Stimulated activated CD4-positive, alpha-beta T cell treated with anti-CD3 and anti-CD28 coated beads, Interleukin-2, amount 100 ng/mL, for 48 hours (primary cell): ENCODE results near the gene CREBZF.
"Not testable (repeated sequence)": the region's sequence is repeated elsewhere in the genome, so short reads cannot be mapped to it uniquely, and the experiment has no call there.

Experiments
- DNase-seq, 2 donors: peaks; one replicate each; pipeline ENCODE4 v3.0.0-alpha.2; 2020

Gene CREBZF

GRCh38 chr11:85670949-85671663, 6.2 kb upstream of the CREBZF start:
- not testable (repeated sequence) for DNase-seq

DNA sequence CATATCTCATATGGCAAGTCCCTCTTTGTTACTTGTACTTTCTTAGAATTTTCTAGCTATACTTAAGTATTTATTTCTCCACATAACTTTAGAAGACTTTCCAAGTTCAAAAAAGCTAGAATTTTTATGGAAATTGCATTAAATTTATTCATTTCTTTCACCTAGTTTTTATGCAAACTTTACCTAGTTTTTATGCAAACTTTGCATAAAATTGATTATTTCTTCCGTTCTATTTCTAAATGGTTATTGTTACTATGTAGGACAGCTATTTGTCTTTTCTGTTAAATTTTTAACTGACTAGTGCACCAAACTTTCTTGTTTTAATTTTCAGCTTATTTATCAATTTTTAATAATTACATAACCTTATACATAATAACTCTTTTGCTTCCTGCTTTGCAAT, 3.2 kb upstream of the CREBZF start:
- DNase-seq = no peak

GRCh38 chr11:85666687-85667086, 1.8 kb upstream of the CREBZF start:
- no peak for DNase-seq

DNA sequence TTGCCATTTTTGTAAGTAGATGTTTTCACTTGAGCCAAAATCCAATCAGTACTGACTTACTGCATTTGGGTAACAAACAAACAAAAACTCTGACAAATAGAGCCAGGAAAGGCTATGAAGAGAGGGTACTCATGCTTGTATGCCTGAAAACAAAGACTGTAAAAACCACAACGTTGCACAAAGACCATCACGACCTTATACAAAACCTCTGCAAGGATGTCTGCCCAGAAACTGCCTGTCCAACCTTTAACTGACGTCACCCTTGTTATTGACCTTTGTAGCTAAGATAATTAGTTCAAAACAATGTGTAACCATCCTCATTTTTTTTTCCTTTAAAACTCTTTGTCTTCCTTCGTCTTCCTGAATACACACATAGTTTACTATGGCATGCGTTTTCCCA, 804 bp upstream of the CREBZF start:
- DNase-seq = no peak

- peak; percentile 80 to 81 for DNase-seq
Observed at GRCh38 chr11:85663753-85664614, 945 bp downstream of the CREBZF start.

- DNase-seq = no peak
Observed at GRCh38 chr11:85663080-85663752, 1.7 kb downstream of the CREBZF start.

DNA sequence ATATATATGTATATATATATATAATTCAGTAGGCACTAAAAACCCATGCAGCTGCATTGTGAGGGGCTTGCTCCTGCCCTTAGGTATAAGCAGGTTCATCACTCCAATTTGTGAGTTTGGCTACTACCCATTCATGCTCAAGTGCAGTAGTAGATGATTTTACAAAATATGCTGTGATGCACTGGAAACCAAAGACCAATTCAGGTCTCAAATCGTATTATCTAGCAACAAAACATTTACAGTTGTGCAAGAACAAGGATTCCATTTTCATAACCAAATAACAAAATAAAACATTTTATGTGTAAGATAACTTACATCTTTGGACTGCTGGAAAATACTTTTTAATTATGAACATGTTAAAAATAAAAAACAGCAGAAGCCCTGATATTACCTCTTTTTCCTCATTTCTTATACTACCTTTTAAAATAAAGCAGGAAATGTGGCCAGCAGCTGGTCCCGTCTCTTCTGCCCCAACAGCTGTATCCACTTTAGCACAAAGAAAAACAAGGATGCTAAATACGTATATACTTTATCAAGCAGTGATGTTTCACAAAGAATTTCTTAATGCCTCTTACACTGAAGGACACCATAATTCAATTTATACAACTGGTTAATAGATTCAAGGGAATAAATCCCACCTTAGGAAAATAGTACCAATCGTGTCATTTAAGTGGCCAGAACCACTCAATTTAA, 2.8 kb downstream of the CREBZF start:
- DNase-seq = no peak

DNA sequence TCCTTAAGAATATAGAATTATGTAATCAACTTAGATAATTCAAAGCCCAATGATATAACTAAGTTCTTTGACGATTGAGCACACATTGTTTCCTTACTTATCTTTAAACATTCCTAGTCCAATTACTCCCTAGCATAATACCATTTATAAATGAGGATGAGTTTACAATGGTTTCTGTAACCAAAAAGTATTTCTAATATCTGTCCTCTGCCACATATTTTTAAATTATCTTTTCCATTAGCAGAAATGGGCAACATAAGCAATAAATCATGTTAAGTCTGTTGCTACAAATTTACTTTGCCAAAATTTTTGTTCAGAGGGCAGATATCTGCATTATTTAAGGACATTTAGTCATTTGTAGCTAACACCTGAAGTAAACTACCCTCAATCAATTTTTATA, 6.7 kb downstream of the CREBZF start:
- no peak for DNase-seq

DNA sequence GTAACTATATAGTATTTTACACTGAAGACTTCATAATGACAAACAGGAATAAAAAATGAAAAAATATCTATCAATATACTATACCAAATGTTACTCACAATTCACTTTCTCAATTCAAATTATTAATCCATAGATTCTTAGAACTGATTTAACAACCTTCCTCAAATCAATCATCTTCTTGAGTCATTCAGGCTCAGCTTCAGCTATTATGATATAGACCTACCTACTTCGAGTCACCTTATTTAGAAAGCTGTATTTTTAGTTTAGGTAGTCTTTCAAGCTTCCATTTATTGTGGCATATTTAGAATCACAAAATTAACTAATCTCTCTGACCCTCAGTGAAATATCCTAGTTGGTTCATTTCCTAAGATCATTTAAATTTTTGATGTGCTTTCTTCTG, 8.2 kb downstream of the CREBZF start:
- no peak for DNase-seq

GRCh38 chr11:85654343-85654742, 10.6 kb downstream of the CREBZF start:
- DNase-seq = not testable (repeated sequence)

- no peak for DNase-seq
Observed at GRCh38 chr11:85652786-85653447, 12.0 kb downstream of the CREBZF start.

DNA sequence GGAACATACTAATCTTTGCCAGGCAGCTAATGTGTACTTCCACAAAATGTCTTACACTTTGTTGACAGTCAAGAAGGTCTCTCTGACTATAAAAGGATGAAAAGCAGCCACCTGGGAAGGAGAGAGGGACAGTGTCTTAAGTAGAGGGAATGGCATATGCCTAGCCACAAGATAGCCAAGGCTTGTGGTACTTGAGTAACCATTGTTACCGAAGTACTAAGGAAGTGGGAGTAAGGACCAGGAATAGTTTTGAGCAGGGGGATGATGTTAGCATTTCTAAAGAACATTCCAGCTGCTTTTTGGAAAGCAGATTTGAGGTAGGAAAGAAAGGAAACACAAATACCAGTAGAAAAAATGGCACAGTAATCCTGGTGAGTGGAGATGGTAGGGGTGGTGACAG, 13.8 kb downstream of the CREBZF start:
- no peak for DNase-seq

DNA sequence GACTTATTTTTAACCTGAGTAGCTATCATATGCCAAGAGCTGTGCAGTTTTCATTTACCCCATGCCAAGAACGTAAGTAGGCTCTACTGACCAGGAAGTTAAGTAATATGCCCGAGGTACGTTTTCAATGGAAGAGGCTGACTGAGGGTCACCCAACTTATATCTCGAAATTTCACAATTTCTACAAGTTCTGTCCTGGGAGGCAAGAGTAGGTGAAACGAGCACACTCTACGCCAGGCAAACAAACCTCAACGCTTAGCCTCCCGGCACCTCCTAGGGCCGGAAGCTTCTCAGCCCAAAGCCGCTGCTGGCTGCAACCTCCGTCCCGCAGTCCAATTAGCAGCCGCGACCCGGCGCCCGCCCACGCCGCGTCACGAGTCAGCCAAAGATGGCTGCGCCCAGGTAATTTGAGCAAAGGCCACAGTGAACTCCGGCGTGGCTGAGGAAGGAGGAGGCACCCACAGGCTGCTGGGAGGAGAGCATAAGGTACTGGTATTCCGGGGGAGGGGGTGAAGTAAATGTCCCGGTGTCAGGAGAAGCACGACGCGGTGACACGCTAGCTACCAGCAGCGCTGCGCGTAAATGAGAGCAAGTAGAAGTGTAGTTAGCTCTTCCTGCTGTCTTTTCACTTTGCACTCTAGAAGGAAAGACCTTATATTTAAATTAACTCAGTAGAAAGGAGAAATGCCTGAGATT, 17.2 kb downstream of the CREBZF start, which contains the start of gene TMEM126A:
Gene TMEM126A, plus strand, starts transcription at position 364 of the 696 bp plus-strand sequence. CDS start 2,289 bp downstream, outside the sequence.
- DNase-seq = peak; percentile 88 to 90

DNA sequence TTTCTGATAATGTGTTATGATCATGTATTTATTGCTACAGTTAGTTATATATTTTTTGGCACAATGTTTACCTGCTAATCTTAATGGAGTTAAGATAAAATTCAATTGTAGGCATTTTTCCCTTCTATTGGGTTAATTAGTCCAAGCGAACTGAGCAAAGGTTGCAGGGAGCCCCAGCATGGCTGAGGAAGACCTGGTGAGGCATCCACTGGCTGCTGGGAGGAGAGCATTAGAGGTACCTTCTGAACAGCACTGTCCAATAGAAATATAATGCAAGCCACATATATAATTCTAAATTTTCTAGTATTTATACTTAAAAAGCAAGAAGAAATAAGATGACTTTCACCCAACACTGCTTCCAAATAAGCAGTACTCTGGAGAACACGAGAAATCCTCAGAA, 17.9 kb downstream of the CREBZF start:
- DNase-seq = no peak

GRCh38 chr11:85643191-85643614, 21.7 kb downstream of the CREBZF start:
- DNase-seq = no peak

DNA sequence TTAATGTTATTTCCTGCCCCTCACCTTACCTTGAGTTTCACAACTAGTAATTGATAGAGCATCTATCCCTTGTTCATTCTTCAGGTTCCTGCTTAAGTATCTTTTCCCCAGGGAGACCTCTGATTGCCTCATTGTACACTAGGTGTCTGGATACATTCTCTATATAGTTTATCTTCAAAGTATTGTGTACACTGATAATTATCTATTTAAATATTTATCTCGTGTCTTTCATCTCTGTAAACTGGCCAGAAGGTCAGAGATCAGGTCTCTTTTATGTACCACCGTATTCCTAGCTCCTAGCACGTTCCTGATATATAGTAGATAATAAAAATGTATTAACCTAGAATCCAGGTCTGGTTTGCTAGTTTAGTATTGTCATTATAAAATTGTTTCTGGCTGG, 30.2 kb downstream of the CREBZF start:
- no peak for DNase-seq

- DNase-seq = peak in 1 of 2 donors; percentile 23
Observed at GRCh38 chr11:85628771-85629341, 36.1 kb downstream of the CREBZF start.

- peak; percentile 92 to 94 for DNase-seq
Observed at GRCh38 chr11:85627998-85628770, 36.7 kb downstream of the CREBZF start, which contains the start of gene TMEM126B. TMEM126B (plus strand) TSS chr11:85628593; CDS start chr11:85628608, 15 bp downstream.

- no peak for DNase-seq
Observed at GRCh38 chr11:85627332-85627997, 37.5 kb downstream of the CREBZF start, which contains the start of gene DLG2. DLG2 (minus strand) TSS chr11:85627344.

DNA sequence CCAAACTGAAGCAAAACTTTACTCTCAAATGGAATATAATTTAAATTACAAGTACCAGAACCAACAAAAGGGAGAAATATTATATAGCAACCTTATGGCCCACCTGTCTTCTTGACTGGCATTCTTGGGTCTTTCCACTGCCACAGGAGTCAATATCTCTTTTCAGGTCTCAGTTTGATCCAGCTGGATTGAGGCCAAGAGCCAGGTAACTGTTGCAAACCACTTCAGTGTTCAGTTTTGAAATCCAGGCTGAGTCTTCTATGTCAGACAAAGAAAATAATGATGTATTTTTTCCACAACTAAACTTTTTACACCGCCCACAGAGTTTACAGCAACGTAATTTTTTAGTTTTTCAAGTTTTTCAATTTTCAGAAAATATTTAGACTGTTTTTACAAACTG, 38.4 kb downstream of the CREBZF start:
- DNase-seq = no peak
